Smooth muscle cell (in vitro differentiated cells): Measurements from ENCODE around the gene GNPTAB. TPM values are rescaled to one million over a fixed set of nuclear protein-coding genes. Genes with fewer than 3 reads are reported as not detected.

Source experiments
- DNase-seq: peaks from one replicate; lab custom pipeline; 2025; ENCODE audit not compliant: unreplicated experiment; lab: John Stamatoyannopoulos, UW
- H2AFZ ChIP-seq: fragments of 200-600 bp; sonication (generic); 2 replicates; pipeline ENCODE4 v1.6.0; 2016; ENCODE audit warnings: antibody characterized with exemption, low read depth, mild to moderate bottlenecking
- H3F3A ChIP-seq: fragments of 200-600 bp; sonication (generic); 2 replicates; pipeline ENCODE4 v1.6.0; 2017; ENCODE audit warnings: antibody characterized with exemption, low read depth
- H3K27ac ChIP-seq: fragments of 200-600 bp; sonication (generic); 2 replicates; pipeline ENCODE4 v1.5.1; 2016; ENCODE audit warnings: low read depth, mild to moderate bottlenecking
- H3K27me3 ChIP-seq: fragments of 200-600 bp; sonication (generic); 2 replicates; pipeline ENCODE4 v1.6.1; 2016; ENCODE audit warnings: low read depth, mild to moderate bottlenecking
- H3K36me3 ChIP-seq: fragments of 200-600 bp; sonication (generic); 2 replicates; pipeline ENCODE4 v1.5.1; 2016; ENCODE audit warnings: low read depth
- H3K4me1 ChIP-seq: fragments of 200-600 bp; sonication (generic); 2 replicates; pipeline ENCODE4 v1.5.1; 2016; ENCODE audit warnings: low read depth
- H3K4me2 ChIP-seq: fragments of 200-600 bp; sonication (generic); 2 replicates; pipeline ENCODE4 v1.6.0; 2016; ENCODE audit warnings: mild to moderate bottlenecking
- H3K4me3 ChIP-seq: fragments of 200-600 bp; sonication (generic); 2 replicates; pipeline ENCODE4 v1.5.1; 2016; ENCODE audit warnings: mild to moderate bottlenecking
- H3K79me2 ChIP-seq: fragments of 200-600 bp; sonication (generic); 2 replicates; pipeline ENCODE4 v1.6.0; 2016; ENCODE audit warnings: low read depth, mild to moderate bottlenecking
- H3K9ac ChIP-seq: fragments of 200-600 bp; sonication (generic); 2 replicates; pipeline ENCODE4 v1.6.0; 2016; ENCODE audit warnings: low read depth
- H3K9me3 ChIP-seq: fragments of 200-600 bp; sonication (generic); replicated peaks from 2 replicates; pipeline ENCODE4 v1.5.1; 2016; ENCODE audit warnings: low read depth
- H4K20me1 ChIP-seq: fragments of 200-600 bp; sonication (generic); 2 replicates; pipeline ENCODE4 v1.6.0; 2016; ENCODE audit warnings: low read depth
- CTCF ChIP-seq: fragments of 200-600 bp; sonication (generic); IDR thresholded peaks from 2 replicates; pipeline ENCODE4 v1.5.1; 2017; ENCODE audit warnings: borderline replicate concordance, mild to moderate bottlenecking, antibody characterized with exemption; ENCODE audit not compliant: insufficient read depth, poor library complexity, severe bottlenecking
- WGBS: methylation state at CpG from one replicate; pipeline ENCODE4 v1.1.7; 2016; ENCODE audit warnings: low lambda C conversion rate; 5-methylcytosine and 5-hydroxymethylcytosine counted together
- polyA plus RNA-seq: library from polyadenylated mRNA; unstranded; fragments of >200 nt; fragmentation: Nextera tagmentation; extraction: Ambion mirVana; gene quantifications from 2 replicates; pipeline ENCODE4 v1.2.1, GENCODE V29; 2016
- total RNA-seq: library from RNA; depleted of rRNA; stranded (reverse); fragments of >200 nt; gene quantifications from 2 replicates; pipeline ENCODE4 v1.2.3, GENCODE V29; 2014

Gene GNPTAB
- total and polyA plus RNA-seq, 2 experiments from 2014 or later, result 17.9 to 23.6 TPM

- Histone ChIP-seq H4K20me1 (no peaks in the 10 kb centered on the region), H3K4me3 (no peak overlapping the region), H3K9me3 (no peaks in the 10 kb centered on the region), H2AFZ (no peak overlapping the region), H3K27ac (no peak overlapping the region), H3K79me2 (no peaks in the 10 kb centered on the region), H3K9ac (no peak overlapping the region), H3F3A (no peaks in the 10 kb centered on the region), H3K27me3 (no peaks in the 10 kb centered on the region), H3K36me3 (no peaks in the 10 kb centered on the region), H3K4me1 (no peaks in the 10 kb centered on the region), H3K4me2 (no peak overlapping the region)
- 92% methylated on average over 3 of the region's 3 CpGs for WGBS
- no peak for TF ChIP-seq CTCF
- no peak for DNase-seq
These were observed 8.0 kb upstream of the GNPTAB start for GRCh38 chr12:101838628-101839323.

DNA sequence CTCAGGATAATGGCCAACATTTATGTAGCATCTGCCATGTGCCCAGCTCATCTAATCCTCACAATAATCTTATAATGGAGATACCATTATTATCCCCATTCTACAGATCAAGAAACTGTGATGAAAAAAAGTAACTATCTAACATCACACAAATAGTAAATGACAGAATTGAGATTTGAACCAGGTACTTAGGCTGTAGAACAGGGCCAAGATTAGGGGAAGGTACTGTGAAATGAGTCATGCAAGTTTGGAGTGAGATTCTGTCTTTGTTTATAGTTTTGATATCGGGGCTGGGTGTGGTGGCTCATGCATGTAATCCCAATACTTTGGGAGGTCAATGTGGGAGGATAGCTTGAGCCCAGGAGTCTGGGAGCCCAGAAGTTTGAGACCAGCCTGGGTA is 1.3 kb upstream of the GNPTAB start:
- Histone ChIP-seq H3K9ac (no peak overlapping the region), H3K27me3 (no peaks in the 10 kb centered on the region), H3F3A (no peaks in the 10 kb centered on the region), H3K4me3 (no peak overlapping the region), H3K36me3 (no peaks in the 10 kb centered on the region), H4K20me1 (no peaks in the 10 kb centered on the region), H3K9me3 (no peaks in the 10 kb centered on the region), H3K4me2 (no peak overlapping the region), H2AFZ (no peak overlapping the region), H3K79me2 (peaks cover 5% of the 10 kb centered on the region), H3K4me1 (peaks cover 5% of the 10 kb centered on the region), H3K27ac (no peak overlapping the region)
- 71% methylated on average over 1 of the region's 1 CpG for WGBS
- no peak for DNase-seq
- no peak for TF ChIP-seq CTCF

GRCh38 chr12:101829639-101830366 is 956 bp downstream of the GNPTAB start:
- 17% methylated on average over 11 of the region's 11 CpGs for WGBS
- Histone ChIP-seq H3K9me3 (no peaks in the 10 kb centered on the region), H3K4me3 (peak overlapping the region; percentile 92), H3K9ac (peak overlapping the region; percentile 73), H3K27ac (peak overlapping the region; percentile 8), H3F3A (no peaks in the 10 kb centered on the region), H2AFZ (peak overlapping the region; percentile 99), H3K36me3 (no peaks in the 10 kb centered on the region), H4K20me1 (peaks cover 15% of the 10 kb centered on the region), H3K4me1 (peaks cover 5% of the 10 kb centered on the region), H3K4me2 (peak overlapping the region; percentile 95), H3K79me2 (peaks cover 5% of the 10 kb centered on the region), H3K27me3 (no peaks in the 10 kb centered on the region)
- TF ChIP-seq CTCF, result no peak
- no peak for DNase-seq
